Smooth muscle cell (in vitro differentiated cells): ENCODE data around the gene LRRC4B. TPM values are rescaled to one million over a fixed set of nuclear protein-coding genes. Genes with fewer than 3 reads are reported as not detected.

Source experiments
- DNase-seq: peaks from one replicate; lab custom pipeline; 2025; ENCODE audit not compliant: unreplicated experiment; lab: John Stamatoyannopoulos, UW
- H2AFZ ChIP-seq: fragments of 200-600 bp; sonication (generic); 2 replicates; pipeline ENCODE4 v1.6.0; 2016; ENCODE audit warnings: antibody characterized with exemption, low read depth, mild to moderate bottlenecking
- H3F3A ChIP-seq: fragments of 200-600 bp; sonication (generic); 2 replicates; pipeline ENCODE4 v1.6.0; 2017; ENCODE audit warnings: antibody characterized with exemption, low read depth
- H3K27ac ChIP-seq: fragments of 200-600 bp; sonication (generic); 2 replicates; pipeline ENCODE4 v1.5.1; 2016; ENCODE audit warnings: low read depth, mild to moderate bottlenecking
- H3K27me3 ChIP-seq: fragments of 200-600 bp; sonication (generic); 2 replicates; pipeline ENCODE4 v1.6.1; 2016; ENCODE audit warnings: low read depth, mild to moderate bottlenecking
- H3K36me3 ChIP-seq: fragments of 200-600 bp; sonication (generic); 2 replicates; pipeline ENCODE4 v1.5.1; 2016; ENCODE audit warnings: low read depth
- H3K4me1 ChIP-seq: fragments of 200-600 bp; sonication (generic); 2 replicates; pipeline ENCODE4 v1.5.1; 2016; ENCODE audit warnings: low read depth
- H3K4me2 ChIP-seq: fragments of 200-600 bp; sonication (generic); 2 replicates; pipeline ENCODE4 v1.6.0; 2016; ENCODE audit warnings: mild to moderate bottlenecking
- H3K4me3 ChIP-seq: fragments of 200-600 bp; sonication (generic); 2 replicates; pipeline ENCODE4 v1.5.1; 2016; ENCODE audit warnings: mild to moderate bottlenecking
- H3K79me2 ChIP-seq: fragments of 200-600 bp; sonication (generic); 2 replicates; pipeline ENCODE4 v1.6.0; 2016; ENCODE audit warnings: low read depth, mild to moderate bottlenecking
- H3K9ac ChIP-seq: fragments of 200-600 bp; sonication (generic); 2 replicates; pipeline ENCODE4 v1.6.0; 2016; ENCODE audit warnings: low read depth
- H3K9me3 ChIP-seq: fragments of 200-600 bp; sonication (generic); replicated peaks from 2 replicates; pipeline ENCODE4 v1.5.1; 2016; ENCODE audit warnings: low read depth
- H4K20me1 ChIP-seq: fragments of 200-600 bp; sonication (generic); 2 replicates; pipeline ENCODE4 v1.6.0; 2016; ENCODE audit warnings: low read depth
- CTCF ChIP-seq: fragments of 200-600 bp; sonication (generic); IDR thresholded peaks from 2 replicates; pipeline ENCODE4 v1.5.1; 2017; ENCODE audit warnings: borderline replicate concordance, mild to moderate bottlenecking, antibody characterized with exemption; ENCODE audit not compliant: insufficient read depth, poor library complexity, severe bottlenecking
- whole genome bisulfite sequencing: methylation state at CpG from one replicate; pipeline ENCODE4 v1.1.7; 2016; ENCODE audit warnings: low lambda C conversion rate; 5-methylcytosine and 5-hydroxymethylcytosine counted together
- polyA plus RNA-seq: library from polyadenylated mRNA; unstranded; fragments of >200 nt; fragmentation: Nextera tagmentation; extraction: Ambion mirVana; gene quantifications from 2 replicates; pipeline ENCODE4 v1.2.1, GENCODE V29; 2016
- total RNA-seq: library from RNA; depleted of rRNA; stranded (reverse); fragments of >200 nt; gene quantifications from 2 replicates; pipeline ENCODE4 v1.2.3, GENCODE V29; 2014

LRRC4B gene
- total and polyA plus RNA-seq, 2 experiments from 2014 or later: 1.7 to 8.6 TPM

GRCh38 chr19:50555033-50555432 is 13.2 kb downstream of the LRRC4B start:
- TF ChIP-seq CTCF: no peak
- no peak overlapping the region for H3K4me2 ChIP-seq
- H3F3A ChIP-seq: no peaks in the 10 kb centered on the region
- H3K79me2 ChIP-seq: no peaks in the 10 kb centered on the region
- peaks cover 26% of the 10 kb centered on the region for H3K27me3 ChIP-seq
- H3K36me3 ChIP-seq: no peaks in the 10 kb centered on the region
- H3K9ac ChIP-seq: no peak overlapping the region
- H4K20me1 ChIP-seq: no peaks in the 10 kb centered on the region
- H3K4me3 ChIP-seq: no peak overlapping the region
- no peaks in the 10 kb centered on the region for H3K4me1 ChIP-seq
- no peak for DNase-seq
- WGBS: 86% methylated on average over 12 of the region's 12 CpGs
- no peaks in the 10 kb centered on the region for H3K9me3 ChIP-seq
- no peak overlapping the region for H3K27ac ChIP-seq
- H2AFZ ChIP-seq: no peak overlapping the region

GRCh38 chr19:50554212-50554611 is 14.0 kb downstream of the LRRC4B start:
- no peaks in the 10 kb centered on the region for H3F3A ChIP-seq
- H3K27me3 ChIP-seq: peaks cover 26% of the 10 kb centered on the region
- 92% methylated on average over 10 of the region's 10 CpGs for WGBS
- H3K79me2 ChIP-seq: no peaks in the 10 kb centered on the region
- H3K4me2 ChIP-seq: no peak overlapping the region
- no peaks in the 10 kb centered on the region for H3K9me3 ChIP-seq
- no peak overlapping the region for H3K27ac ChIP-seq
- no peaks in the 10 kb centered on the region for H3K36me3 ChIP-seq
- no peak for DNase-seq
- H2AFZ ChIP-seq: no peak overlapping the region
- H3K4me3 ChIP-seq: no peak overlapping the region
- no peaks in the 10 kb centered on the region for H3K4me1 ChIP-seq
- TF ChIP-seq CTCF: no peak
- no peak overlapping the region for H3K9ac ChIP-seq
- H4K20me1 ChIP-seq: no peaks in the 10 kb centered on the region

- no peak overlapping the region for H3K9ac ChIP-seq
- H3K4me1 ChIP-seq: no peaks in the 10 kb centered on the region
- H3K36me3 ChIP-seq: no peaks in the 10 kb centered on the region
- H3F3A ChIP-seq: no peaks in the 10 kb centered on the region
- H2AFZ ChIP-seq: no peak overlapping the region
- no peak overlapping the region for H3K4me3 ChIP-seq
- 80% methylated on average over 19 of the region's 19 CpGs for WGBS
- no peaks in the 10 kb centered on the region for H4K20me1 ChIP-seq
- TF ChIP-seq CTCF: no peak
- no peak overlapping the region for H3K27ac ChIP-seq
- H3K79me2 ChIP-seq: no peaks in the 10 kb centered on the region
- no peaks in the 10 kb centered on the region for H3K9me3 ChIP-seq
- no peak overlapping the region for H3K4me2 ChIP-seq
- no peak for DNase-seq
- H3K27me3 ChIP-seq: peaks cover 26% of the 10 kb centered on the region
Measured at GRCh38 chr19:50553134-50553703, 15.0 kb downstream of the LRRC4B start.

GRCh38 chr19:50552540-50552939 is 15.7 kb downstream of the LRRC4B start:
- peaks cover 26% of the 10 kb centered on the region for H3K27me3 ChIP-seq

More at GRCh38 chr19:50552540-50552939, 15.7 kb downstream of the LRRC4B start:
- TF ChIP-seq CTCF: no peak
- Histone ChIP-seq H3K9me3 (no peaks in the 10 kb centered on the region), H3K4me2 (no peak overlapping the region), H3K27ac (no peak overlapping the region), H3K4me3 (no peak overlapping the region), H3F3A (no peaks in the 10 kb centered on the region), H2AFZ (no peak overlapping the region), H3K36me3 (no peaks in the 10 kb centered on the region), H3K9ac (no peak overlapping the region), H3K4me1 (no peaks in the 10 kb centered on the region), H3K79me2 (no peaks in the 10 kb centered on the region), H4K20me1 (no peaks in the 10 kb centered on the region)
- 86% methylated on average over 15 of the region's 15 CpGs for WGBS
- DNase-seq: no peak
